Measurements from ENCODE around the gene CLDN10.

The CLDN10 gene

DNA sequence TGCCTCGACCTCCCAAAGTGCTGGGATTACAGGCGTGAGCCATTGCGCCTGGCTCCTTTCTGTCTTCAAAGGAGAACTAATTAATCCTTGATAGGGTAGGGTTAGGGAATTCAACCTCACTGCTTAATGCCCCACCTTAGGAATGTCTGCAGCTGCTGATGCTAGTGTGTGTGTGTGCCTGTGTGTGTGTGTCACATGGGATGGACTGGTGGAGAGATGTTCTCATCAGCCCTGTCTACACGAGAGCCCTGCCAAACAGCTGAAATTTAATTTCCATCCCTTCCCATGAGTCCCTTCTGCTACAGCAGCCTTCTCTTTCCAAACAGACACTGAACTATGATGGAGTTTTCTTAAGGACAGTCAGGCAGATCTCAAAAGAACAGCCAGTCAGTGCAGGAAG, 46.5 kb upstream of the CLDN10 start:
- H4K20me1 ChIP-seq (ENCODE audit: insufficient read depth, low read length), result no peaks in the 10 kb centered on the region

DNA sequence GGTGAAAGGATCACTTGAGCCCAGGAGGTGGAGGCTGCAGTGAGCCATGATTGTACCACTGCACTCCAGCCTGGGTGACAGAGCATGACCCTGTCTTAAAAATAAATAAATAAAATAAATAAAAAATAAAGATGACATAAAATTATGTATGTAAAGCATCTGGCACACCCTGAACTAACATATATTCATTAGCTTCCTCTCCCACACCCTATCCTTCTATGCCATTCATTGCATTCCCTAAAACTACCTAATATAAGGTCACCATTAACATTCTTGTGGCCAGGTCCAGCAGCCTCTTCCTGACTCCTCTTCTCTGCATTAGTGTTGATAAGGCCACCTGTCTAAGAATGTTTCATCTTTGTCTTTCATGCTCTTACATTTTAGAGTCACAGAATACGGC, 44.5 kb upstream of the CLDN10 start:
- Histone ChIP-seq H3K9me2 (ENCODE audit: low read depth, low read length) (no peaks in the 10 kb centered on the region), H3K27me3 (ENCODE audit: insufficient read depth, low read length) (no peaks in the 10 kb centered on the region), H3K4me2 (ENCODE audit: low read length) (no peak overlapping the region), H3K4me3 (ENCODE audit: low read depth, low read length, poor library complexity, severe bottlenecking) (no peak overlapping the region), H3K27ac (ENCODE audit: low read depth, low read length, poor library complexity, severe bottlenecking) (no peak overlapping the region), H3K4me1 (ENCODE audit: insufficient read depth, low read length, severe bottlenecking) (no peaks in the 10 kb centered on the region), H3K36me3 (ENCODE audit: insufficient read depth, low read length) (no peaks in the 10 kb centered on the region), H3K79me2 (ENCODE audit: insufficient read depth, low read length) (no peaks in the 10 kb centered on the region), H4K20me1 (ENCODE audit: insufficient read depth, low read length) (no peaks in the 10 kb centered on the region), H2AFZ (ENCODE audit: low read length) (no peak overlapping the region), H3K9me3 (ENCODE audit: low read length) (no peaks in the 10 kb centered on the region), H3K9ac (ENCODE audit: low read length) (no peak overlapping the region), H3F3A (ENCODE audit: insufficient read depth, low read length) (no peaks in the 10 kb centered on the region)
- TF ChIP-seq, protein P1, sequence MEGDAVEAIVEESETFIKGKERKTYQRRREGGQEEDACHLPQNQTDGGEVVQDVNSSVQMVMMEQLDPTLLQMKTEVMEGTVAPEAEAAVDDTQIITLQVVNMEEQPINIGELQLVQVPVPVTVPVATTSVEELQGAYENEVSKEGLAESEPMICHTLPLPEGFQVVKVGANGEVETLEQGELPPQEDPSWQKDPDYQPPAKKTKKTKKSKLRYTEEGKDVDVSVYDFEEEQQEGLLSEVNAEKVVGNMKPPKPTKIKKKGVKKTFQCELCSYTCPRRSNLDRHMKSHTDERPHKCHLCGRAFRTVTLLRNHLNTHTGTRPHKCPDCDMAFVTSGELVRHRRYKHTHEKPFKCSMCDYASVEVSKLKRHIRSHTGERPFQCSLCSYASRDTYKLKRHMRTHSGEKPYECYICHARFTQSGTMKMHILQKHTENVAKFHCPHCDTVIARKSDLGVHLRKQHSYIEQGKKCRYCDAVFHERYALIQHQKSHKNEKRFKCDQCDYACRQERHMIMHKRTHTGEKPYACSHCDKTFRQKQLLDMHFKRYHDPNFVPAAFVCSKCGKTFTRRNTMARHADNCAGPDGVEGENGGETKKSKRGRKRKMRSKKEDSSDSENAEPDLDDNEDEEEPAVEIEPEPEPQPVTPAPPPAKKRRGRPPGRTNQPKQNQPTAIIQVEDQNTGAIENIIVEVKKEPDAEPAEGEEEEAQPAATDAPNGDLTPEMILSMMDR (IDR thresholded peaks at IDR 0.05; ENCODE audit: low read length), result no peak
- no peak for TF ChIP-seq EZH2 (IDR thresholded peaks at IDR 0.05; ENCODE audit: borderline replicate concordance, low read length)

More for the DNA sequence above, 46.5 kb upstream of the CLDN10 start:
- H3K9ac ChIP-seq (ENCODE audit: low read length), result no peak overlapping the region
- H3K9me3 ChIP-seq (ENCODE audit: low read length), result peaks cover 5% of the 10 kb centered on the region; the same call in 1 of the 2 replicates
- no peaks in the 10 kb centered on the region for H3K79me2 ChIP-seq (ENCODE audit: insufficient read depth, low read length)
- no peaks in the 10 kb centered on the region for H3K9me2 ChIP-seq (ENCODE audit: low read depth, low read length)
- H3K4me2 ChIP-seq (ENCODE audit: low read length), result no peak overlapping the region
- H3K36me3 ChIP-seq (ENCODE audit: insufficient read depth, low read length), result no peaks in the 10 kb centered on the region
- H3K27me3 ChIP-seq (ENCODE audit: insufficient read depth, low read length), result peaks cover 3% of the 10 kb centered on the region; the same call in 1 of the 2 replicates
- H3F3A ChIP-seq (ENCODE audit: insufficient read depth, low read length), result no peaks in the 10 kb centered on the region
- H3K4me3 ChIP-seq (ENCODE audit: low read depth, low read length, poor library complexity, severe bottlenecking), result no peak overlapping the region
- no peaks in the 10 kb centered on the region for H3K4me1 ChIP-seq (ENCODE audit: insufficient read depth, low read length, severe bottlenecking)
- H3K27ac ChIP-seq (ENCODE audit: low read depth, low read length, poor library complexity, severe bottlenecking), result no peak overlapping the region
- TF ChIP-seq EZH2 (IDR thresholded peaks at IDR 0.05; ENCODE audit: borderline replicate concordance, low read length), result no peak
- TF ChIP-seq, protein P1 (IDR thresholded peaks at IDR 0.05; ENCODE audit: low read length), result no peak
- no peak overlapping the region for H2AFZ ChIP-seq (ENCODE audit: low read length)

DNA sequence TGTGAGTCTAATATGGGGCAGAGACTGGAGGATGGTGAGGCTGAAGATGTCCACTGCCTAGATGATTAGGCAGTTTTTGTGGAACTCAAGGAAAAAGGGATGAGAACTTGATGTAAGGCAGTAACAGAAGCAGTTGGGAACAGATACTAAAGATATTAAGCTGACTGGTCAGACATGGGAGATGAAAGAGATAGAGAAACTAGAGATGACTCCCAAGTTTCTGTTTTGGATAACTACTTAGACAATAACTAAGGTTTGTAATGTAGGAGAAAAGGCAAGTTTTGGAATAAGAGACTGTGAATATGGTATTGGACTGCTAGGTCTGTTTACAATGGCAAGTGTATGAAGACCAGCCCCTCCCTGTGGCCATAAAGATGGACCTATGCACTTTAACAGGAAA, 43.5 kb upstream of the CLDN10 start:
- Histone ChIP-seq H3K36me3 (ENCODE audit: insufficient read depth, low read length) (no peaks in the 10 kb centered on the region), H3K4me3 (ENCODE audit: low read depth, low read length, poor library complexity, severe bottlenecking) (no peak overlapping the region), H3K9me3 (ENCODE audit: low read length) (no peaks in the 10 kb centered on the region), H3K4me2 (ENCODE audit: low read length) (no peak overlapping the region), H3K9ac (ENCODE audit: low read length) (no peak overlapping the region), H3K79me2 (ENCODE audit: insufficient read depth, low read length) (no peaks in the 10 kb centered on the region), H4K20me1 (ENCODE audit: insufficient read depth, low read length) (no peaks in the 10 kb centered on the region), H3K9me2 (ENCODE audit: low read depth, low read length) (no peaks in the 10 kb centered on the region), H3K27ac (ENCODE audit: low read depth, low read length, poor library complexity, severe bottlenecking) (no peak overlapping the region), H3K27me3 (ENCODE audit: insufficient read depth, low read length) (no peaks in the 10 kb centered on the region), H2AFZ (ENCODE audit: low read length) (no peak overlapping the region), H3F3A (ENCODE audit: insufficient read depth, low read length) (no peaks in the 10 kb centered on the region), H3K4me1 (ENCODE audit: insufficient read depth, low read length, severe bottlenecking) (no peaks in the 10 kb centered on the region)
- TF ChIP-seq, protein P1 (IDR thresholded peaks at IDR 0.05; ENCODE audit: low read length), result no peak
- TF ChIP-seq EZH2 (IDR thresholded peaks at IDR 0.05; ENCODE audit: borderline replicate concordance, low read length), result no peak
